SIG-M5 treated with dmso at 0.1 percent for 504 hours (cell line): ENCODE results near the gene HERC5.

ENCODE experiments used
- DNase-seq: peaks from one replicate; lab custom pipeline; 2025; ENCODE audit not compliant: unreplicated experiment; lab: John Stamatoyannopoulos, UW

Gene HERC5

GRCh38 chr4:88517825-88518224 is 60.9 kb downstream of the HERC5 start:
- DNase-seq = no peak

- no peak for DNase-seq
Observed at GRCh38 chr4:88518911-88519310, 62.0 kb downstream of the HERC5 start.

GRCh38 chr4:88522702-88523324 is 65.9 kb downstream of the HERC5 start:
- peak; percentile 55 for DNase-seq

GRCh38 chr4:88523325-88524129 is 66.6 kb downstream of the HERC5 start, which contains the start of gene PYURF:
Gene PYURF (minus strand): TSS chr4:88523776. CDS start chr4:88523700, 76 bp downstream.
- DNase-seq = peak; percentile 83

GRCh38 chr4:88524171-88524570 is 67.3 kb downstream of the HERC5 start:
- no peak for DNase-seq

GRCh38 chr4:88526221-88526815 is 69.4 kb downstream of the HERC5 start:
- DNase-seq = peak; percentile 47

GRCh38 chr4:88527787-88528186 is 70.9 kb downstream of the HERC5 start:
- no peak for DNase-seq

GRCh38 chr4:88528861-88529260 is 71.9 kb downstream of the HERC5 start:
- DNase-seq = no peak

GRCh38 chr4:88531549-88531948 is 74.6 kb downstream of the HERC5 start:
- DNase-seq = no peak

GRCh38 chr4:88533088-88533790 is 76.3 kb downstream of the HERC5 start:
- no peak for DNase-seq

GRCh38 chr4:88533937-88534750 is 77.2 kb downstream of the HERC5 start:
- DNase-seq = no peak

GRCh38 chr4:88535090-88535755 is 78.3 kb downstream of the HERC5 start:
- DNase-seq = no peak

- no peak for DNase-seq
Observed at GRCh38 chr4:88537709-88538108, 80.8 kb downstream of the HERC5 start.

- peak; percentile 27 for DNase-seq
Observed at GRCh38 chr4:88539322-88540068, 82.6 kb downstream of the HERC5 start.

- no peak for DNase-seq
Observed at GRCh38 chr4:88549815-88550214, 92.9 kb downstream of the HERC5 start.
